GM23338 (cell line): ENCODE data around the gene HACD2. TPM values are rescaled to one million over a fixed set of nuclear protein-coding genes. Genes with fewer than 3 reads are reported as not detected.

Experiments used
- ATAC-seq: fragments of 200-7000 bp; cut with Tn5 transposase; 3 replicates; pipeline ENCODE4 v1.9.1; 2020
- DNase-seq: peaks from one replicate; pipeline ENCODE4 v3.0.0-alpha.2; 2015; ENCODE audit warnings: low spot score
- H2AFZ ChIP-seq: fragments of 200-600 bp; sonication (generic); 2 replicates; pipeline ENCODE4 v1.8.0; 2016; ENCODE audit warnings: antibody characterized with exemption, mild to moderate bottlenecking, moderate library complexity
- H3F3A ChIP-seq: fragments of 200-600 bp; sonication (generic); replicated peaks from 2 replicates; pipeline ENCODE4 v1.8.0; 2017; ENCODE audit warnings: antibody characterized with exemption, mixed run types, low read depth
- H3K27ac ChIP-seq: fragments of 200-600 bp; sonication (generic); 2 replicates; pipeline ENCODE4 v1.6.1; 2016; ENCODE audit warnings: low read depth
- H3K27me3 ChIP-seq: fragments of 200-600 bp; sonication (generic); 2 replicates; pipeline ENCODE4 v1.8.0; 2016; ENCODE audit warnings: mild to moderate bottlenecking, mixed run types, moderate library complexity; ENCODE audit not compliant: insufficient read depth
- H3K36me3 ChIP-seq: fragments of 200-600 bp; sonication (generic); 2 replicates; pipeline ENCODE4 v1.8.0; 2016; ENCODE audit warnings: mild to moderate bottlenecking; ENCODE audit not compliant: insufficient read depth
- H3K4me1 ChIP-seq: fragments of 200-600 bp; sonication (generic); 2 replicates; pipeline ENCODE4 v1.8.0; 2016; ENCODE audit warnings: mild to moderate bottlenecking, moderate library complexity; ENCODE audit not compliant: insufficient read depth
- H3K4me2 ChIP-seq: fragments of 200-600 bp; sonication (generic); 2 replicates; pipeline ENCODE4 v1.7.1; 2017; ENCODE audit warnings: mixed run types
- H3K4me3 ChIP-seq: fragments of 200-600 bp; sonication (generic); 2 replicates; pipeline ENCODE4 v1.6.1; 2016; ENCODE audit warnings: mixed run types
- H3K79me2 ChIP-seq: fragments of 200-600 bp; sonication (generic); replicated peaks from 2 replicates; pipeline ENCODE4 v1.8.0; 2017; ENCODE audit warnings: mild to moderate bottlenecking; ENCODE audit not compliant: insufficient read depth
- H3K9me2 ChIP-seq: fragments of 200-600 bp; sonication (generic); 2 replicates; pipeline ENCODE4 v1.8.0; 2017; ENCODE audit not compliant: insufficient read depth
- H4K20me1 ChIP-seq: fragments of 200-600 bp; sonication (generic); replicated peaks from 2 replicates; pipeline ENCODE4 v1.8.0; 2017; ENCODE audit warnings: mild to moderate bottlenecking; ENCODE audit not compliant: insufficient read depth
- H3K27ac Mint-ChIP-seq: 2 replicates; pipeline ENCODE4 v1.8.0; 2020; ENCODE audit warnings: inconsistent platforms, mild to moderate bottlenecking, moderate library complexity, mixed read lengths
- H3K27me3 Mint-ChIP-seq: 3 replicates; pipeline ENCODE4 v1.8.0; 2022; ENCODE audit warnings: low read depth, mild to moderate bottlenecking, moderate library complexity, mixed read lengths, inconsistent platforms; ENCODE audit not compliant: insufficient read depth, poor library complexity
- H3K36me3 Mint-ChIP-seq: 3 replicates; pipeline ENCODE4 v1.8.0; 2021; ENCODE audit warnings: low read depth, mild to moderate bottlenecking, inconsistent platforms, moderate library complexity, mixed read lengths
- H3K4me1 Mint-ChIP-seq: 3 replicates; pipeline ENCODE4 v1.8.0; 2020; ENCODE audit warnings: mild to moderate bottlenecking, inconsistent platforms, mixed read lengths
- H3K4me3 Mint-ChIP-seq: 3 replicates; pipeline ENCODE4 v1.8.0; 2021; ENCODE audit warnings: moderate library complexity, mild to moderate bottlenecking, inconsistent platforms, mixed read lengths
- H3K9me3 Mint-ChIP-seq: 3 replicates; pipeline ENCODE4 v1.8.0; 2020; ENCODE audit warnings: moderate library complexity, mild to moderate bottlenecking, inconsistent platforms, mixed read lengths
- CREB1 ChIP-seq: fragments of 250-450 bp; sonication (Bioruptor Pico); IDR thresholded peaks from 2 replicates; pipeline ENCODE4 v1.5.0; 2020; ENCODE audit warnings: low read depth, mild to moderate bottlenecking, moderate library complexity
- CTCF ChIP-seq, 2 experiments: fragments of 200-600 bp in 1 of 2; sonication (generic) in 1 of 2; conservative IDR thresholded peaks; 2 replicates each; pipeline versions ENCODE4 v1.5.1 to v1.6.1; 2016 to 2017; ENCODE audit warnings: antibody characterized with exemption in 2 of 2, low read depth in 2 of 2, mild to moderate bottlenecking in 2 of 2, moderate library complexity in 1 of 2
- ETS1 ChIP-seq: IDR thresholded peaks from 2 replicates; pipeline ENCODE4 v1.6.1; 2016; ENCODE audit warnings: antibody characterized with exemption
- EZH2 ChIP-seq: fragments of 200-600 bp; sonication (generic); IDR thresholded peaks from one replicate; pipeline ENCODE4 v1.8.0; 2017; ENCODE audit warnings: antibody characterized with exemption, mild to moderate bottlenecking, low read depth; ENCODE audit not compliant: unreplicated experiment
- EZH2phosphoT487 ChIP-seq: fragments of 200-600 bp; sonication (generic); IDR thresholded peaks from one replicate; pipeline ENCODE4 v1.8.1; 2018; ENCODE audit warnings: antibody characterized with exemption; ENCODE audit not compliant: unreplicated experiment
- JUNB ChIP-seq: IDR thresholded peaks from one replicate; pipeline ENCODE4 v1.6.1; 2016; ENCODE audit warnings: antibody characterized with exemption; ENCODE audit not compliant: unreplicated experiment
- NANOG ChIP-seq: IDR thresholded peaks from 2 replicates; pipeline ENCODE4 v1.6.1; 2016; ENCODE audit warnings: antibody characterized with exemption, borderline replicate concordance
- POLR2AphosphoS5 ChIP-seq: IDR thresholded peaks from 2 replicates; pipeline ENCODE4 v1.6.1; 2016; ENCODE audit warnings: antibody characterized with exemption, low read depth
- REST ChIP-seq: IDR thresholded peaks from one replicate; pipeline ENCODE4 v1.6.1; 2018; ENCODE audit warnings: antibody characterized with exemption; ENCODE audit not compliant: unreplicated experiment
- STAT1 ChIP-seq: IDR thresholded peaks from one replicate; pipeline ENCODE4 v1.6.1; 2016; ENCODE audit warnings: antibody characterized with exemption; ENCODE audit not compliant: unreplicated experiment
- ZNF114 ChIP-seq: fragments of 250-450 bp; sonication (Bioruptor Pico); IDR thresholded peaks from 2 replicates; pipeline ENCODE4 v1.5.0; 2020; ENCODE audit warnings: mild to moderate bottlenecking, moderate library complexity
- ZNF331 ChIP-seq: fragments of 250-450 bp; sonication (Bioruptor Pico); IDR thresholded peaks from 2 replicates; pipeline ENCODE4 v1.5.0; 2020; ENCODE audit warnings: low read depth, mild to moderate bottlenecking, moderate library complexity
- ZNF462 ChIP-seq: fragments of 250-450 bp; sonication (Bioruptor Pico); IDR thresholded peaks from 2 replicates; pipeline ENCODE4 v1.5.0; 2020; ENCODE audit warnings: mild to moderate bottlenecking, moderate library complexity
- polyA plus RNA-seq: library from polyadenylated mRNA; unstranded; fragments of >200 nt; fragmentation: Nextera tagmentation; extraction: Ambion mirVana; gene quantifications from 2 replicates; pipeline ENCODE4 v1.2.1, GENCODE V29; 2016
- total RNA-seq: library from RNA; depleted of rRNA; stranded (reverse); fragments of >200 nt; shearing (Covaris generic); gene quantifications from 2 replicates; pipeline ENCODE4 v1.2.3, GENCODE V29; 2014

The HACD2 gene
- total and polyA plus RNA-seq, 2 experiments from 2014 or later: 13.4 to 31.5 TPM

- Histone ChIP-seq H3K4me2 (no peak overlapping the region), H3K27ac (no peak overlapping the region), H4K20me1 (no peaks in the 10 kb centered on the region), H3K9me2 (no peaks in the 10 kb centered on the region), H3K4me3 (no peak overlapping the region), H3K36me3 (no peaks in the 10 kb centered on the region), H3K27me3 (no peaks in the 10 kb centered on the region), H3K79me2 (no peaks in the 10 kb centered on the region), H3K4me1 (peaks cover 9% of the 10 kb centered on the region; the same call in 1 of the 2 replicates), H3F3A (no peaks in the 10 kb centered on the region), H2AFZ (no peak overlapping the region)
- TF ChIP-seq ZNF331 (no peak), NANOG (no peak), JUNB (no peak), ZNF114 (CRISPR knock-in tag) (no peak), POLR2AphosphoS5 (no peak), EZH2 (no peak), CTCF (conservative IDR thresholded peaks at IDR 0.05; ENCODE audit: low read depth in 2 of 2) (no peak), CREB1 (CRISPR knock-in tag) (no peak), REST (no peak), ZNF462 (CRISPR knock-in tag) (no peak), EZH2phosphoT487 (no peak), STAT1 (no peak), ETS1 (no peak)
- H3K4me3 Mint-ChIP-seq: no peak overlapping the region
- DNase-seq (no peak), ATAC-seq (no peak)
- H3K27ac Mint-ChIP-seq: no peak overlapping the region
- peaks cover 18% of the 10 kb centered on the region for H3K4me1 Mint-ChIP-seq
- peaks cover 3% of the 10 kb centered on the region; the same call in 2 of the 3 replicates for H3K36me3 Mint-ChIP-seq
- H3K27me3 Mint-ChIP-seq: peaks cover 6% of the 10 kb centered on the region
- H3K9me3 Mint-ChIP-seq: no peaks in the 10 kb centered on the region; the same call in 2 of the 3 replicates
Observed at GRCh38 chr3:123623346-123623880, 38.6 kb upstream of the HACD2 start.
